Progenitor cell of endocrine pancreas (in vitro differentiated cells): ENCODE results near the gene COG2. TPM values are rescaled to one million over a fixed set of nuclear protein-coding genes. Genes with fewer than 3 reads are reported as not detected.

Source experiments
- DNase-seq: peaks from one replicate; pipeline ENCODE4 v3.0.0; 2021; ENCODE audit warnings: low spot score; ENCODE audit not compliant: unreplicated experiment
- H3K27ac Mint-ChIP-seq: 2 replicates; pipeline ENCODE4 v1.8.0; 2021; ENCODE audit warnings: mild to moderate bottlenecking, moderate library complexity, mixed read lengths
- H3K27me3 Mint-ChIP-seq: 2 replicates; pipeline ENCODE4 v1.8.0; 2021; ENCODE audit warnings: mixed read lengths
- H3K36me3 Mint-ChIP-seq: 2 replicates; pipeline ENCODE4 v1.8.0; 2022; ENCODE audit warnings: mixed read lengths; ENCODE audit not compliant: insufficient read depth
- H3K4me1 Mint-ChIP-seq: 2 replicates; pipeline ENCODE4 v1.8.0; 2021; ENCODE audit warnings: low read depth, mixed read lengths
- H3K4me3 Mint-ChIP-seq: 2 replicates; pipeline ENCODE4 v1.8.0; 2021; ENCODE audit warnings: low read depth, mild to moderate bottlenecking, moderate library complexity, mixed read lengths
- H3K9me3 Mint-ChIP-seq: 2 replicates; pipeline ENCODE4 v1.8.0; 2021; ENCODE audit warnings: low read depth, mixed read lengths
- CTCF ChIP-seq: fragments of 200-600 bp; sonication (generic); IDR thresholded peaks from one replicate; pipeline ENCODE4 v1.5.0; 2021; ENCODE audit warnings: antibody characterized with exemption, mild to moderate bottlenecking; ENCODE audit not compliant: unreplicated experiment
- total RNA-seq: library from RNA; stranded (reverse); gene quantifications from 2 replicates; pipeline ENCODE4 v1.2.1, GENCODE V29; 2021

COG2 gene
- total RNA-seq, 1 donor from 2014 or later = 45.2 TPM

- Mint-ChIP-seq H3K36me3 (no peaks in the 10 kb centered on the region), H3K27me3 (no peaks in the 10 kb centered on the region), H3K9me3 (no peaks in the 10 kb centered on the region), H3K4me1 (peaks cover 5% of the 10 kb centered on the region), H3K27ac (no peak overlapping the region), H3K4me3 (no peak overlapping the region)
- DNase-seq = no peak
- TF ChIP-seq CTCF = no peak
These were observed 65.7 kb downstream of the COG2 start for GRCh38 chr1:230707732-230708630.

GRCh38 chr1:230708631-230709580, 66.6 kb downstream of the COG2 start:
- no peak for TF ChIP-seq CTCF
- Mint-ChIP-seq H3K9me3 (no peaks in the 10 kb centered on the region), H3K4me1 (peaks cover 7% of the 10 kb centered on the region), H3K4me3 (no peak overlapping the region), H3K27ac (no peak overlapping the region), H3K36me3 (no peaks in the 10 kb centered on the region), H3K27me3 (no peaks in the 10 kb centered on the region)
- no peak for DNase-seq

DNA sequence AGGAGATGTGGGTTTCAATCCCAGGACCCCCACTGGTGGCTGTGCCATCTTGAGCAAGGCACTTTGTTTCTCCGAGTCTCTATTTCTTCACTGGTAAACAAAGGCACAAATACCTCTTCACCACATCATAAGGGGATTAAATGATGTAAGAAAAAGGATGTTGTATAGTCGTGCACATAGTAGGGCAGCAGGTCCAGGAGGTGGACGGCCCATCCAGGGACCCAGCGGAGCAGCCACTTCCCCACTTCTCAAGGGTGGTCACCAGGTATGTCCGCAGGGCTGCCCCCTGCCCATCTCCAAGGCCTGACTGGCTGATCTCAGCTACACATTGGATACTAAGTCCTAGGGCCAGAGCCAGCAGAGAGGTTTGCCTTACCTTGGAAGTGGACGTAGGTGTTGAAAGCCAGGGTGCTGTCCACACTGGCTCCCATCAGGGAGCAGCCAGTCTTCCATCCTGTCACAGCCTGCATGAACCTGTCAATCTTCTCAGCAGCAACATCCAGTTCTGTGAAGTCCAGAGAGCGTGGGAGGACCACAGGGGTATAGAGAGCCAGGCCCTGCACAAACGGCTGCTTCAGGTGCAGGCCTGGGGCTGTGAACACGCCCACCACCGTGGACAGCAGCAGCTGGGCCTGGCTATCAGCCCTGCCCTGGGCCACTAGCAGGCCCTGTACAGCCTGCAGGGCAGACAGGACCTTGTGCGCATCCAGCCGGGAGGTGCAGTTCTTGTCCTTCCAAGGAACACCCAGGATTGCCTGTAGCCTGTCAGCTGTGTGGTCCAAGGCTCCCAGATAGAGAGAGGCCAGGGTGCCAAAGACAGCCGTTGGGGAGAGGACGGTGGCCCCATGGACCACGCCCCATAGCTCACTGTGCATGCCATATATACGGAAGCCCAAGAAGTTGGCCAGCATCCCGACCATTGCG, 67.6 kb downstream of the COG2 start:
- no peaks in the 10 kb centered on the region for H3K27me3 Mint-ChIP-seq
- no peak for TF ChIP-seq CTCF
- no peaks in the 10 kb centered on the region for H3K9me3 Mint-ChIP-seq
- DNase-seq = no peak
- H3K4me3 Mint-ChIP-seq = no peak overlapping the region
- H3K36me3 Mint-ChIP-seq = no peaks in the 10 kb centered on the region
- no peak overlapping the region for H3K27ac Mint-ChIP-seq
- peaks cover 17% of the 10 kb centered on the region for H3K4me1 Mint-ChIP-seq

GRCh38 chr1:230710543-230710904, 68.2 kb downstream of the COG2 start:
- H3K9me3 Mint-ChIP-seq = no peaks in the 10 kb centered on the region
- H3K36me3 Mint-ChIP-seq = no peaks in the 10 kb centered on the region
- TF ChIP-seq CTCF = no peak
- DNase-seq = no peak
- H3K27me3 Mint-ChIP-seq = no peaks in the 10 kb centered on the region
- H3K27ac Mint-ChIP-seq = no peak overlapping the region
- H3K4me1 Mint-ChIP-seq = peaks cover 18% of the 10 kb centered on the region
- no peak overlapping the region for H3K4me3 Mint-ChIP-seq
